Measurements from ENCODE around the gene SHC2.

DNA sequence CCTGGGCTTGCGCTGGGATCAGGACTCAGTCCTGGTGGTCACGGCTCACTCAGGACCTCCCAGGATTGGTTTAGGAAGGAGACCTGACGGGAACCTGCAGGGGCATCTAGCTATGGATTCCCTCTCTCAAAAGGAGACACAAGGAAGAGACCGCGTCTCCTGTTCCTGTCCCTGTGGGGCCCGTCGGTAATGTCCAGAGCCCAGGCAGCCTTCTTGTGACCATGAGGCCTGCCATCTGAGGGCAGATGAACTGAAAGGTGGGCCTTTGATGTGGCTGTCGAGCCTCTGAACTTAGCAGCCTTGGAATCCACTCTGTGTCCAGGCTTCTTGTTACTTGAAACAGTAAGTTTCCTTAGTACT lies 84.7 kb downstream of the SHC2 start:
- TF ChIP-seq, protein P1, sequence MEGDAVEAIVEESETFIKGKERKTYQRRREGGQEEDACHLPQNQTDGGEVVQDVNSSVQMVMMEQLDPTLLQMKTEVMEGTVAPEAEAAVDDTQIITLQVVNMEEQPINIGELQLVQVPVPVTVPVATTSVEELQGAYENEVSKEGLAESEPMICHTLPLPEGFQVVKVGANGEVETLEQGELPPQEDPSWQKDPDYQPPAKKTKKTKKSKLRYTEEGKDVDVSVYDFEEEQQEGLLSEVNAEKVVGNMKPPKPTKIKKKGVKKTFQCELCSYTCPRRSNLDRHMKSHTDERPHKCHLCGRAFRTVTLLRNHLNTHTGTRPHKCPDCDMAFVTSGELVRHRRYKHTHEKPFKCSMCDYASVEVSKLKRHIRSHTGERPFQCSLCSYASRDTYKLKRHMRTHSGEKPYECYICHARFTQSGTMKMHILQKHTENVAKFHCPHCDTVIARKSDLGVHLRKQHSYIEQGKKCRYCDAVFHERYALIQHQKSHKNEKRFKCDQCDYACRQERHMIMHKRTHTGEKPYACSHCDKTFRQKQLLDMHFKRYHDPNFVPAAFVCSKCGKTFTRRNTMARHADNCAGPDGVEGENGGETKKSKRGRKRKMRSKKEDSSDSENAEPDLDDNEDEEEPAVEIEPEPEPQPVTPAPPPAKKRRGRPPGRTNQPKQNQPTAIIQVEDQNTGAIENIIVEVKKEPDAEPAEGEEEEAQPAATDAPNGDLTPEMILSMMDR (IDR thresholded peaks at IDR 0.05) = no peak
- no peak for TF ChIP-seq POLR2A (IDR thresholded peaks at IDR 0.05)
